ENCODE data around the gene PTPN22. TPM values are rescaled to one million over a fixed set of nuclear protein-coding genes. Genes with fewer than 3 reads are reported as not detected.

The PTPN22 gene
- total and polyA plus RNA-seq, 8 donors, result 0.57 to 2.3 (median 1.1) TPM

DNA sequence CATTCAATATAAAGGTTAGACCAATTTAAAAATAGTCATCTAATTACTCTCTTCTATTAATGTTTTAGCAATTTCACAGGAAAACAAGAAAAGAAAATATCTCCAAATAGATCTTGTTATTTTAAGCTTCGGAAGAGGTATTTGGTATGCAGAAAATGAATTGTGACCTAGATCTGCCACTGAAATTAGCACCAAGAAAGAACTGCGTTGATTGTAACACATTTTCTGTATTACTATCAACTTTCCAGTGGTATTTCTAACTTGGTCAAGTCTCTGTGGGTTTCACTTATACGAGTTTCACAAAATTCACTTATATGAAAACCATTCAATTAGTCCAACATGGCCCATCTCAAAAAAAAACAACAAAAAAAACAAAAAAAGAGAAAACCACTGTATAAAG is 71.0 kb downstream of the PTPN22 start:
- DNase-seq (no peak), FAIRE-seq (no peak), ATAC-seq (no peak)
- no peaks in the 10 kb centered on the region for H3K27me3 ChIP-seq
- intact Hi-C loops (cut with DNase I), result no loop called here
- H3K4me1 ChIP-seq, result peaks cover 23 to 57% (median 45%) of the 10 kb centered on the region in 3 donors
- 64 to 66% methylated on average over 3 of the region's 3 CpGs for WGBS, 2 donors
- TF ChIP-seq, protein P1, sequence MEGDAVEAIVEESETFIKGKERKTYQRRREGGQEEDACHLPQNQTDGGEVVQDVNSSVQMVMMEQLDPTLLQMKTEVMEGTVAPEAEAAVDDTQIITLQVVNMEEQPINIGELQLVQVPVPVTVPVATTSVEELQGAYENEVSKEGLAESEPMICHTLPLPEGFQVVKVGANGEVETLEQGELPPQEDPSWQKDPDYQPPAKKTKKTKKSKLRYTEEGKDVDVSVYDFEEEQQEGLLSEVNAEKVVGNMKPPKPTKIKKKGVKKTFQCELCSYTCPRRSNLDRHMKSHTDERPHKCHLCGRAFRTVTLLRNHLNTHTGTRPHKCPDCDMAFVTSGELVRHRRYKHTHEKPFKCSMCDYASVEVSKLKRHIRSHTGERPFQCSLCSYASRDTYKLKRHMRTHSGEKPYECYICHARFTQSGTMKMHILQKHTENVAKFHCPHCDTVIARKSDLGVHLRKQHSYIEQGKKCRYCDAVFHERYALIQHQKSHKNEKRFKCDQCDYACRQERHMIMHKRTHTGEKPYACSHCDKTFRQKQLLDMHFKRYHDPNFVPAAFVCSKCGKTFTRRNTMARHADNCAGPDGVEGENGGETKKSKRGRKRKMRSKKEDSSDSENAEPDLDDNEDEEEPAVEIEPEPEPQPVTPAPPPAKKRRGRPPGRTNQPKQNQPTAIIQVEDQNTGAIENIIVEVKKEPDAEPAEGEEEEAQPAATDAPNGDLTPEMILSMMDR (IDR thresholded peaks at IDR 0.05), result no peak
- peaks cover 0 to 9% (median 0%) of the 10 kb centered on the region in 3 donors for H3K36me3 ChIP-seq
- no peak overlapping the region for H3K27ac ChIP-seq
- H3K4me3 ChIP-seq, result no peak overlapping the region
- no peaks in the 10 kb centered on the region for H3K9me3 ChIP-seq

DNA sequence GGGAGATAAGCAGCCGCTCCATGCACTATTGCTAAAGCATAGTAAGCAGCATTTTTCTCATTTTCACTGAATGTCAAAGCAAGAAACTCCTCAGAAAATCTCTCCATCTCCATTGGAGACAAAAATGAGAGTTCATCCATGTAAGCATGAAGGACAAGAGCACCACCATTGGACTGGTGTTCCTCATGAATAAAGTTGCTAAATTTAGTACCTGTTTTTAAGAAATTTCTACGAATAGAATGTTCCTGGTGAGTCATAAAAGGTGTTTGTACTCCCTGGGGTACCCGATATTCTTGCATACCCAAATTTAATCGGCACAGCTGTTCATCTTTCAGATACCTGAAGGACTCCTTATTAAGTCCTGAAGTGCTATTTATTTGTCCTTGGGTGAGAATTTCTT is 74.0 kb downstream of the PTPN22 start:
- Histone ChIP-seq H3K27me3 (no peaks in the 10 kb centered on the region), H3K36me3 (peaks cover 0 to 9% (median 0%) of the 10 kb centered on the region in 3 donors), H3K4me1 (peaks cover 40 to 55% (median 42%) of the 10 kb centered on the region in 3 donors), H3K9me3 (no peaks in the 10 kb centered on the region), H3K27ac (no peak overlapping the region), H3K4me3 (no peak overlapping the region)
- DNase-seq (no peak), FAIRE-seq (no peak), ATAC-seq (no peak)
- 67 to 78% methylated on average over 4 of the region's 4 CpGs for WGBS, 2 donors
- intact Hi-C loops (cut with DNase I), result no loop called here
- TF ChIP-seq, protein P1 (IDR thresholded peaks at IDR 0.05), result no peak

DNA sequence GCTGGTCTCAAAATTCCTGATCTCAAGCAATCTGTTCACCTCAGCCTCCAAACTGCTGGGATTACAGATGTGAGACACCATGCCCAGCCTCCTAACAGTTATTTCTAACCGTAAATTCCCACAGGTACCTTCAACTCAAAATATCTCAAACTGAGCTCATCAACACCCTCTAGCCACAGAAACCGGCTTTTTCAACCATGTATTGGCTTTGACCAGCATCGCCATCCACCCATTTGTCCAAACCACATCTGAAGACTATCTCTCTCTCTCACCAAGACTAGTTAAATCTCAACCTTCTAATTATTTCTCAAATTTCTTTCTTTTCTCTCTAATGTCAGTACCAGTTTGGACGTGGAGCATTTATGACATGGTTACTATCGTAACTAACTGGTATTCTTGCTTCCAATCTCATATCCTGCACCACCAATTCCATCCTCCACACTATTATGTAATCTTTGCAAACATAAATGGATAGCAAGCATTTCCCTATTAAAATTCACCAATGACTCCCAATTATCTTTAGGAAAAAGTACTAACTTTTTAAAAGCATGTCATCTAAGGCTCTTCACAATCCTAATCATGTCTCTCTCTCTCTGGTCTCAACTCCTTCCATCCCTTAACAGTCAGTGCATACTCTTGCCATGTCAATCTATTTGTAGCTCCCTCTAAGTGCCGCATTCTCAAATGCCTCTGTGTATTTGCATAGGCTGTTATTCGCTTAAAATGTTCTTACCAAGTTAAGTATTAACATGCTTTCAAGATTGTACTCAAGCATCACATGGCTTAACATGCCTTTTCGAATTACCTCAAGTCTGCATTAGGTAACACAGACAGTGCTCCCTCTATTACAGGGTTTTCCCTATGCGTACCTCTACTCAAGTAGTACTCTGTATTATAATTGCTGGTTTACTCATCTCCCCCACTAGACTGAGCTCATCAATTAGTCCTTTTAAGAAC is 77.4 kb downstream of the PTPN22 start:
- Histone ChIP-seq H3K4me3 (no peak overlapping the region), H3K27ac (peak overlapping the region; percentile 49 to 71 (median 60)), H3K36me3 (peaks cover 0 to 9% (median 0%) of the 10 kb centered on the region in 3 donors), H3K4me1 (peaks cover 21 to 38% (median 25%) of the 10 kb centered on the region in 3 donors), H3K27me3 (no peaks in the 10 kb centered on the region), H3K9me3 (no peaks in the 10 kb centered on the region)
- TF ChIP-seq, protein P1 (IDR thresholded peaks at IDR 0.05), result no peak
- peak in 3 of 6 donors; percentile 28 to 45 (median 32) for DNase-seq
- no peak for FAIRE-seq
- intact Hi-C loops (cut with DNase I), result no loop called here
- WGBS, 2 donors, result 45 to 47% methylated on average over 9 of the region's 9 CpGs
- peak; percentile 88 to 95 (median 94) for ATAC-seq

DNA sequence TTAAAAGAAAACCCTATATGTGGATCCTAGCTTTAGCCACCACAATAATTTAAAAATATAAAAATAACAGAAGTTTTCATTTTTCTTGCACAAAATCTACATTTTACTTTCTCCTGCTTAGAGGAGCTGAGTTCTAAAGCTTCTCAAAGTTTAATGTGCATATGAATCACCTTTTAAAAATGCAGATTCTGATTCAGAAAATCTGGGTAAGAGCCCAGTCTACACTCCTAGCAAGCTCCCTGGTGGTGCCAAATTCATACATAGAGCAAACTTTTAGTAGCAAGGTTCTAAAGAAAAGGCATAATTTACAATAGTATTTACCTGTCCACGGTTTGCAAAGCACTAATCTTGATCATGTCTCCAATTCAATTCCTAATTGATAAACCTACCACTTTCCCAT is 78.5 kb downstream of the PTPN22 start:
- no peaks in the 10 kb centered on the region for H3K9me3 ChIP-seq
- no peak overlapping the region for H3K4me3 ChIP-seq
- FAIRE-seq (no peak), DNase-seq (no peak), ATAC-seq (no peak)
- H3K27ac ChIP-seq, result no peak overlapping the region
- 56 to 57% methylated on average over 1 of the region's 1 CpG for WGBS, 2 donors
- TF ChIP-seq, protein P1 (IDR thresholded peaks at IDR 0.05), result no peak
- H3K4me1 ChIP-seq, result peaks cover 19 to 34% (median 20%) of the 10 kb centered on the region in 3 donors
- H3K27me3 ChIP-seq, result no peaks in the 10 kb centered on the region
- intact Hi-C loops (cut with DNase I), result no loop called here
- H3K36me3 ChIP-seq, result peaks cover 0 to 9% (median 0%) of the 10 kb centered on the region in 3 donors

DNA sequence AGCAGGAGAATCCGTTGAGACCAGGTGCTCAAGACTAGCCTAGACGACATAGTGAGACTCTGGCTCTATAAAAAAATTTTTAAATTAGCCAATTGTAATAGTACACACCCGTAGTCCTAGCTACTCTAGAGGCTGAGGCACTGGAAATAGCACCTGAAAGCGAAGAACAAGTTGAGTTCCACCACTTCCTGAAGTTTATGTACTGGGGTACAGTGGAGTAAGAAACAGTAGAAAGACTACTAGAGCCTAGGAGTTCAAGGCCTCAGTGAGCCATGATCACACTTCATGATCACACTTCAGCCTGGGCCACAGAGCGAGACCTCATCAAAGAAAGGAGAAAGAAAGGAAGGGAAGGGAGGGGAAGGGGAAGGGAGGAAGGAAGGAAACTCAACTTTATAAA is 79.0 kb downstream of the PTPN22 start:
- Histone ChIP-seq H3K27me3 (no peaks in the 10 kb centered on the region), H3K4me3 (no peak overlapping the region), H3K9me3 (no peaks in the 10 kb centered on the region), H3K36me3 (peaks cover 0 to 9% (median 0%) of the 10 kb centered on the region in 3 donors), H3K4me1 (peaks cover 19 to 34% (median 20%) of the 10 kb centered on the region in 3 donors), H3K27ac (no peak overlapping the region)
- no peak for DNase-seq
- WGBS, 2 donors, result 92 to 94% methylated on average over 5 of the region's 5 CpGs
- no peak for FAIRE-seq
- no peak for ATAC-seq
- TF ChIP-seq, protein P1 (IDR thresholded peaks at IDR 0.05), result no peak
- intact Hi-C loops (cut with DNase I), result no loop called here

Measured in pancreas (tissue), 10 donors.